GM18505 (cell line): ENCODE results near the gene CLSTN2.

Experiments
- ATAC-seq: cut with Tn5 transposase; IDR thresholded peaks from one replicate; pipeline ENCODE4 v1.9.1; 2021; ENCODE audit not compliant: unreplicated experiment
- POLR2A ChIP-seq: IDR thresholded peaks from 4 replicates; pipeline ENCODE4 v1.6.1; 2011; ENCODE audit warnings: borderline replicate concordance; ENCODE audit not compliant: insufficient read depth, insufficient read length; ENCODE audit errors: extremely low read depth

Gene CLSTN2

DNA sequence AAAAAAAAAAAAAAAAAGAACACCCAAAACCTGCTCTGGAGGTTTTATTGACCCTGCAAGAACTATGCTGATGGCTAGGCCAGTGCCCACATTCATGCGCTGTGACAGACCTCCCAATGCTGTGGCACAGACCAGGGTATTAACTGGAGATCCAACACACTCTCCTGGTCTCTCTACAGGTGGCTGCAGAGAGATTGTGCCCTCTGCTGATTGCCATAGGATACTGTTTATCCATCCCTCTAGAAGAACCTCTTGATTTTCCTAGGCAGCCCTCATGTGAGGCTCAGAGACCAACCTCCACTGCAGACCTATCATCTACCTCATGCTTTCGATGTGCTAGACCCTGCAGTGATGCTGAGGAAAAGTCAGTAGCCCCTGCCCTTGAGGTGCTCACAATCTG is 617.4 kb downstream of the CLSTN2 start:
- TF ChIP-seq POLR2A = no peak
- ATAC-seq = no peak

DNA sequence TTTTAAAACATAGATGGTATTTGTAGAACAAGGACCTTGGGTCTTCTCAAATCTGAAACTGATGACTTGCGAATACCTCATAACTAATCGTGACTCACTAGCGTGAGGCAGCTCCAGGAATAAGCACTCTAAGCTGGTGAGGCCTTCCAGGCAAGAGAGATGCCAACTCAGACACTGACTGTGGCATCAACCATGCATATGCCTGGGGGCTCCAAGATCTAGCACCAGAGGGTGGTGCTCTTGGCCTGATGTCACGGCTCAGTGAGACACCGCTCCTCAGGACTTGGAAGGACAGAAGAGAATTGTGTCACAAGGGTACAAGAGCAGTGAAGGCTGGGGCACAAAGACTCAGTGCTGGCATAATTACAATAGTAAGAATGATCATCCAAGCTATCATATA is 617.9 kb downstream of the CLSTN2 start:
- no peak for ATAC-seq
- no peak for TF ChIP-seq POLR2A

GRCh38 chr3:140553591-140553990 is 618.6 kb downstream of the CLSTN2 start:
- no peak for ATAC-seq

GRCh38 chr3:140555666-140556065 is 620.7 kb downstream of the CLSTN2 start:
- no peak for ATAC-seq
- TF ChIP-seq POLR2A = no peak

More at GRCh38 chr3:140553591-140553990, 618.6 kb downstream of the CLSTN2 start:
- TF ChIP-seq POLR2A = no peak

DNA sequence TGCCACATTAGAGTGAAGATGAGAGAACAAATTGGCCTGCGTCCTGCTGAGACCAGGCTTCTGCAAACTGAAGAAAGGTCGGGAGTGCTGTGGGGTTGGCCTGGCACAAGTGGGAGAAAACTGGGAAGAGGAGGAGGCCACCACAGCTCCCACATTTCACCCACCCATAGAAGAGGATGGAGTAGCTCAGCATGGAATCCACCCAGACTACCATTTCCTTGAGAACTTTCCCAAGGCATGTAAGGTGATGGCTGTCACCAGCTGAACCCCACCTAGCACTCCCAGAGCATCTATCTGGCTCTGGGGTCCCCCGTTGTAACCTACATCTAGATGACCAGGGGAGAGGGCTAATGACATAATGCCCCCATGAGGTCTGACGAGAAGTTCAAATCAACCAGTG is 622.5 kb downstream of the CLSTN2 start:
- no peak for ATAC-seq
- TF ChIP-seq POLR2A = no peak

DNA sequence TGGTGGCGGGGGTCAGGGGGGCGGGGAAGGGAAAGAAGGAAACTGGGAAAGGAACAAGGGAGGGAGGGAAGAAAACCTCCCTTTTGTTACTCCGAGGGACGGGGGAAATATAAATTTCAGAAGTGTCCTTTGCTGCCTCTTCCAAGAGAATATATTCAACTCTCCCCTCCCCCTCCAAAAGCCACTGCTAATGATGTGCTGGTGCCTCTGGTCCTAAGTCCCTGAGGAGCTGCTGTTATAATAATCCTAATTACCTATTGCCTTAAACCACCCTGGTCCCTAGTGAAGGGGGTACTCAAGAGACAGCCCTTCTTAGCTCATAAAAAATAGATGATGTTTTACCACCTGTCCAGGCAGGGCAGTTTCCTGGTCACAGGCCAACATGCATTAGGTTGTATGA is 624.6 kb downstream of the CLSTN2 start:
- no peak for ATAC-seq
- no peak for TF ChIP-seq POLR2A

DNA sequence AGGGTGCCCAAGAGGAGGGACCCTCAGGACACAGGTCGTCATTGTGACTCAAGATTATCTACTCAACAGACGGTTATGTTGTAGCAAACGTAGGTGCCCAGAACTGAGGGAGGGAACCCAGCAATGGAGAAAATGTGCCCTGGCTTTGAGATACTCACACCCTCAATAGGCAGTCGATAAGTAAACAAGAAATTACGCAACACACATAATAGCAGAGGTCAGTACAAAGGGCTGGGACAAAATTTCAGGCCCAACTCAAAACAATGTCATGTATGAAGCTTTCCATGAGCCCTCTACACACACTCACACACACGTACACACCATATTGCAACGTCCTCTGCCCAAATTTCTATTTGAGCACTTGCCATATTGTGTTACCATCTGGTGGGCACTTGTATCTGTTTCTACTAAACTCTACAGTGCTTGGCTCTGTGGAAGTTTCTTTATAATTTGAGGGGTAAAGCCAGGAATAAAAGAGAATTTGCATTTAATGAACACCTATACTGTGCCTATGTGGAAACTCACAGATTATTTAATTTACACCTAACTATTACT is 628.3 kb downstream of the CLSTN2 start:
- TF ChIP-seq POLR2A = no peak
- no peak for ATAC-seq

- ATAC-seq = no peak
- no peak for TF ChIP-seq POLR2A
Observed at GRCh38 chr3:140568131-140568530, 633.1 kb downstream of the CLSTN2 start.

DNA sequence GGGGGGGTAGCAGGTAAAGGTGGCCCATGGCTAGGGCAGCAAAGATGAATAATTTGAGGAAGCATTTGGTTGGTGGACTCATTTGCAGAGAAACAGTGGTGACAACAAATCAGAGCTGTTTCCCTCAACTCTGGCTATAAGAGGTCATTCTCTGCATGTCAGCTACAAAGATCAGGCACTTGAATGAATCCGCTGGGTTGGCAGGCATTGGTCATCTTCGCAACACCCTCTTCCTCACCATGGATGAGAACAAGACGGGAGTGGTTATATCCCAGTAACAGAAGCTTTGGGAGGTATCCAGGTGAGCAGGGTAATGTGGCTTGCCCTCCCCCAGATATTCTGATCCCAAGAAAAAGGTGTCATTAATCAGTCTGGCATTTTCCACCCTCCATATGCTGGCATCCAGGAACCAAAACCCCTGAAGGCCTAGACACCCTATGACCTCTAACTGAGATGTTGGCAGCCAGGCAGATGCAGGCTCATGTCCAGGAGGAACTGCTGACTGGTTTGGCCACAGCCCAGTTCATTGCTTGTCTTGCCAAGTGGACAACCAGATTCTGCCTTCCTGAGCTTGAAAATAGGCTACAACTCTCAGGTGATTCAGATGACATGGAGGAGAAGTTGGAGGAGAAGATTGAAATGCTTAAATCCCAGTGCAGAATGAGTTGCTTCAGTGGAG is 634.0 kb downstream of the CLSTN2 start:
- no peak for TF ChIP-seq POLR2A
- ATAC-seq = no peak

- ATAC-seq = no peak
- TF ChIP-seq POLR2A = no peak
Observed at GRCh38 chr3:140570602-140571001, 635.6 kb downstream of the CLSTN2 start.

- no peak for TF ChIP-seq POLR2A
- no peak for ATAC-seq
Observed at GRCh38 chr3:140571836-140572235, 636.9 kb downstream of the CLSTN2 start.

DNA sequence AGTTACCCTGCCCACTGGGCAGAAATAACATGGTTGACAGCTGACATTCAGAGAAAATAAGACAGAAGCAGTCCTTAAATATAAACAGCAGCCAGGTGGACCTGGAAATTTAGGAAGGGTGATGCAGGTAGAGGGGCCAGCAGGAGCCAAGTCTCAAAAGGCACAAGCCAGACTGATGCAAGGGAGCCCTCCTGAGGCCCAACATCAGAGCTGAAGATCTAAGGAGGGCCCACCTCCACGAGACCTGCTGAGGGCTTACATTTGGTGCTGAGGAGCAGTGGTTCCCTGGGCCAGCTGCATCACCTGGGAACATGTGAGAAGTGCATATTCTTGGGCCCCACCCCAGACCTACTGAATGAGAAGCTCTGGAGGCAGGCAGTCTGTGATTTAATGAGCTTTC is 637.3 kb downstream of the CLSTN2 start:
- ATAC-seq = no peak
- TF ChIP-seq POLR2A = no peak

DNA sequence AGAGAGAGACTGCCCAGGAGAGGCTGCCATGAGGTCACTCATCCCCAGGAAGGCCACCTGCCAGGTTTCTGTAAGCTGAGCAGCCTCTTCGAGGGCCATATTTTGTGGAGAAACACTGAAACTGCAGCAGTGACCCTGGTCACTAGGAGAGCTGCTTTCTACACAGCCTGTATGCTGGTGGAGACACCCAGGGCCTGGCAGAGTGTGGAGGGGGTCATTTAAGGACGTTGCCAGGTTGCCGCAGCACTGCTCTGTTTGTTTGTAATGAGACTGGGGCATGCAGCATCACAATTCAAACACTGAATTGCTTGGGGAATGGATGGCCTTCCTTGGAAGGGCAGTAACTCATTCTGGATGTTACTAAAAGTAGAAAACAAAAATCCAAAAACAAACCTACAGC is 638.0 kb downstream of the CLSTN2 start:
- no peak for TF ChIP-seq POLR2A
- ATAC-seq = no peak

GRCh38 chr3:140574375-140574774 is 639.4 kb downstream of the CLSTN2 start:
- no peak for TF ChIP-seq POLR2A
- ATAC-seq = no peak
